HS-5 (cell line): ENCODE data around the gene HDAC7.

Source experiments
- DNase-seq: peaks from one replicate; pipeline ENCODE4 v3.0.0-alpha.2; 2012; ENCODE audit warnings: low read depth

Gene HDAC7

GRCh38 chr12:47745485-47746041 lies 74.1 kb downstream of the HDAC7 start:
- DNase-seq, result no peak

GRCh38 chr12:47744778-47745436 lies 74.8 kb downstream of the HDAC7 start:
- no peak for DNase-seq

- no peak for DNase-seq
Measured at GRCh38 chr12:47744005-47744651, 75.6 kb downstream of the HDAC7 start.

- no peak for DNase-seq
Measured at GRCh38 chr12:47743311-47743860, 76.3 kb downstream of the HDAC7 start.

- no peak for DNase-seq
Measured at GRCh38 chr12:47742253-47742825, 77.4 kb downstream of the HDAC7 start.

- no peak for DNase-seq
Measured at GRCh38 chr12:47741340-47741703, 78.4 kb downstream of the HDAC7 start.

GRCh38 chr12:47740606-47741339 lies 78.9 kb downstream of the HDAC7 start:
- DNase-seq, result no peak

GRCh38 chr12:47739979-47740378 lies 79.7 kb downstream of the HDAC7 start:
- DNase-seq, result no peak

GRCh38 chr12:47739297-47739696 lies 80.4 kb downstream of the HDAC7 start:
- no peak for DNase-seq

- no peak for DNase-seq
Measured at GRCh38 chr12:47737936-47738594, 81.6 kb downstream of the HDAC7 start.

- DNase-seq, result no peak
Measured at GRCh38 chr12:47736877-47737676, 82.6 kb downstream of the HDAC7 start.

GRCh38 chr12:47736216-47736615 lies 83.5 kb downstream of the HDAC7 start:
- no peak for DNase-seq

GRCh38 chr12:47735649-47736048 lies 84.1 kb downstream of the HDAC7 start:
- DNase-seq, result no peak

GRCh38 chr12:47734725-47735480 lies 84.8 kb downstream of the HDAC7 start:
- no peak for DNase-seq

GRCh38 chr12:47733142-47733541 lies 86.6 kb downstream of the HDAC7 start:
- DNase-seq, result no peak
